Suprapubic skin (tissue), 4 donors: ENCODE results near the gene URGCP.

Experiments used
- CTCF ChIP-seq, 2 donors: fragments of 200-600 bp in 1 of 2; fragments of 450-650 bp in 1 of 2; sonication (generic) in 1 of 2; IDR thresholded peaks; one replicate each; pipeline ENCODE4 v1.5.1; 2016 to 2019; ENCODE audit warnings: antibody characterized with exemption in 2 of 2, mild to moderate bottlenecking in 1 of 2, moderate library complexity in 1 of 2
- EP300 ChIP-seq: sonication (generic); formaldehyde crosslinking; IDR thresholded peaks from one replicate; pipeline ENCODE4 v1.6.1; 2017; ENCODE audit warnings: antibody characterized with exemption
- POLR2A ChIP-seq, 2 donors: fragments of 450-650 bp; IDR thresholded peaks; one replicate each; pipeline ENCODE4 v1.6.1; 2017; ENCODE audit warnings: antibody characterized with exemption in 2 of 2, mild to moderate bottlenecking in 2 of 2, moderate library complexity in 2 of 2
- POLR2AphosphoS5 ChIP-seq, 3 donors: sonication (generic); formaldehyde crosslinking; IDR thresholded peaks; one replicate each; pipeline ENCODE4 v1.6.1; 2017; ENCODE audit warnings: antibody characterized with exemption in 3 of 3

GRCh38 chr7:43905209-43905946, 1.0 kb downstream of the URGCP start:
- TF ChIP-seq CTCF (IDR thresholded peaks at IDR 0.05) (no peak), POLR2A (IDR thresholded peaks at IDR 0.05) (no peak), EP300 (no peak), POLR2AphosphoS5 (IDR thresholded peaks at IDR 0.05) (no peak)
